Dedifferentiated amniotic fluid mesenchymal stem cell (primary cell): ENCODE measurements around the gene VAV3.

Experiments
- DNase-seq: peaks from one replicate; pipeline ENCODE4 v3.0.0-alpha.2; 2016; ENCODE audit errors: extremely low spot score

Gene VAV3

GRCh38 chr1:107840725-107841124 is 124.3 kb downstream of the VAV3 start:
- no peak for DNase-seq

- no peak for DNase-seq
Measured at GRCh38 chr1:107838056-107838455, 126.9 kb downstream of the VAV3 start.

GRCh38 chr1:107835151-107835670 is 129.8 kb downstream of the VAV3 start:
- no peak for DNase-seq

- no peak for DNase-seq
Measured at GRCh38 chr1:107833061-107833460, 131.9 kb downstream of the VAV3 start.

- DNase-seq: no peak
Measured at GRCh38 chr1:107831921-107832320, 133.1 kb downstream of the VAV3 start.

GRCh38 chr1:107830526-107830925 is 134.5 kb downstream of the VAV3 start:
- no peak for DNase-seq

- DNase-seq: no peak
Measured at GRCh38 chr1:107830075-107830474, 134.9 kb downstream of the VAV3 start.

- DNase-seq: no peak
Measured at GRCh38 chr1:107829036-107829770, 135.8 kb downstream of the VAV3 start.

GRCh38 chr1:107824946-107825345 is 140.0 kb downstream of the VAV3 start:
- no peak for DNase-seq

- no peak for DNase-seq
Measured at GRCh38 chr1:107821340-107821739, 143.6 kb downstream of the VAV3 start.

GRCh38 chr1:107820801-107821200 is 144.2 kb downstream of the VAV3 start:
- no peak for DNase-seq

- no peak for DNase-seq
Measured at GRCh38 chr1:107817935-107818334, 147.0 kb downstream of the VAV3 start.

GRCh38 chr1:107817206-107817605 is 147.8 kb downstream of the VAV3 start:
- no peak for DNase-seq

- no peak for DNase-seq
Measured at GRCh38 chr1:107810291-107810951, 154.6 kb downstream of the VAV3 start.

- no peak for DNase-seq
Measured at GRCh38 chr1:107807855-107808254, 157.1 kb downstream of the VAV3 start.

GRCh38 chr1:107807405-107807804 is 157.6 kb downstream of the VAV3 start:
- DNase-seq: no peak

- DNase-seq: no peak
Measured at GRCh38 chr1:107806902-107807301, 158.1 kb downstream of the VAV3 start.

GRCh38 chr1:107804741-107805140 is 160.2 kb downstream of the VAV3 start:
- DNase-seq: no peak

GRCh38 chr1:107804134-107804533 is 160.8 kb downstream of the VAV3 start:
- DNase-seq: no peak

- DNase-seq: no peak
Measured at GRCh38 chr1:107803579-107803978, 161.4 kb downstream of the VAV3 start.

GRCh38 chr1:107802654-107803053 is 162.3 kb downstream of the VAV3 start:
- no peak for DNase-seq

- DNase-seq: no peak
Measured at GRCh38 chr1:107795994-107796393, 169.0 kb downstream of the VAV3 start.

- DNase-seq: no peak
Measured at GRCh38 chr1:107795441-107795840, 169.5 kb downstream of the VAV3 start.
